ENCODE measurements around the gene BAHCC1. TPM values are rescaled to one million over a fixed set of nuclear protein-coding genes. Genes with fewer than 3 reads are reported as not detected.

Gene BAHCC1
- total and polyA plus RNA-seq, 2 donors (not counting 3 experiments of a cell fraction or from before 2014, with no cell fraction given), result 4.7 to 11.6 TPM

GRCh38 chr17:81474958-81475357 lies 79.7 kb downstream of the BAHCC1 start:
- TF ChIP-seq POLR2AphosphoS5 (IDR thresholded peaks at IDR 0.05; ENCODE audit: insufficient read depth, low read depth, low read length), result no peak
- no peak for TF ChIP-seq MYC (IDR thresholded peaks at IDR 0.05; ENCODE audit: low read depth, low read length)
- no peak for TF ChIP-seq FOS (IDR thresholded peaks at IDR 0.05; ENCODE audit: borderline replicate concordance, insufficient read depth, low read length)
- no peak for TF ChIP-seq MAX (IDR thresholded peaks at IDR 0.05; ENCODE audit: insufficient read depth, insufficient read length)
- no peak for TF ChIP-seq EZH2 (IDR thresholded peaks at IDR 0.05; ENCODE audit: borderline replicate concordance, low read depth, low read length, severe bottlenecking)
- no peak for TF ChIP-seq JUN (IDR thresholded peaks at IDR 0.05; ENCODE audit: borderline replicate concordance, insufficient read depth, insufficient read length, low read depth)
- no peak for TF ChIP-seq GATA2 (IDR thresholded peaks at IDR 0.05; ENCODE audit: insufficient read depth, insufficient read length, low read depth, low read length)
- no peak for TF ChIP-seq CTCF (IDR thresholded peaks at IDR 0.05; ENCODE audit: extremely low read depth in 1 of 2, insufficient read depth in 1 of 2, low read depth in 1 of 2, low read length in 2 of 2)
- no peak for TF ChIP-seq POLR2A (IDR thresholded peaks at IDR 0.05; ENCODE audit: low read depth, low read length)
- no peak overlapping the region for H3K4me3 ChIP-seq (replicated peaks in 1 of 3; ENCODE audit: insufficient read depth in 1 of 3, low read depth in 1 of 3, low read length in 3 of 3)
- intact Hi-C loops (cut with micrococcal nuclease), result no loop called here
- no peak for DNase-seq (ENCODE audit: low read depth, low spot score)
- H3K79me2 ChIP-seq (ENCODE audit: control insufficient read depth, insufficient read depth, low read length), result no peaks in the 10 kb centered on the region
- no peak overlapping the region for H2AFZ ChIP-seq (ENCODE audit: low read depth, low read length)
- H3K9me1 ChIP-seq (replicated peaks; ENCODE audit: control insufficient read depth, extremely low read depth, insufficient read depth, low read length), result no peaks in the 10 kb centered on the region
- no peaks in the 10 kb centered on the region for H3K4me1 ChIP-seq (ENCODE audit: control insufficient read depth, extremely low read depth, insufficient read depth, low read length)
- ChIA-PET POLR2A (no interaction called here), CTCF (interaction anchor here (1.0 to 1.2 kb wide), 2 partner anchors 10 kb away, joined by 4 read pairs; no protein-coding TSS in a partner anchor)
- H3K9ac ChIP-seq (replicated peaks; ENCODE audit: extremely low read depth, insufficient read depth, low read length), result no peak overlapping the region
- H3K9me3 ChIP-seq (replicated peaks; ENCODE audit: control insufficient read depth, insufficient read depth, low read length), result no peaks in the 10 kb centered on the region
- dilution Hi-C loops (cut with MboI; ENCODE audit: extremely low pct_ligation_motif_present, low sequenced_read_pairs), result no loop called here
- no peak overlapping the region for H3K4me2 ChIP-seq (ENCODE audit: insufficient read depth, low read length)
- H4K20me1 ChIP-seq (replicated peaks; ENCODE audit: control insufficient read depth, extremely low read depth, insufficient read depth, low read length), result no peaks in the 10 kb centered on the region
- FAIRE-seq, result no peak
- H3K27ac ChIP-seq (ENCODE audit: insufficient read depth, low read depth, low read length), result no peak overlapping the region
- no peaks in the 10 kb centered on the region for H3K36me3 ChIP-seq (ENCODE audit: control insufficient read depth in 2 of 2, extremely low read depth in 1 of 2, insufficient read depth in 2 of 2, low read length in 2 of 2)
- BruUV-seq (replicated peaks), result no TSS peak
- H3K27me3 ChIP-seq (ENCODE audit: control insufficient read depth in 2 of 2, insufficient read depth in 2 of 2, low read length in 2 of 2), result no peaks in the 10 kb centered on the region

Measured in endothelial cell of umbilical vein (primary cell).